T-helper 1 cell (primary cell): ENCODE data around the gene DENND2D.
"Not testable (repeated sequence)": the region's sequence is repeated elsewhere in the genome, so short reads cannot be mapped to it uniquely, and the experiment has no call there.

Source experiments
- DNase-seq, 5 donors: peaks; one replicate each; pipeline ENCODE4 v3.0.0-alpha.2; 2012 to 2020

DENND2D gene

DNA sequence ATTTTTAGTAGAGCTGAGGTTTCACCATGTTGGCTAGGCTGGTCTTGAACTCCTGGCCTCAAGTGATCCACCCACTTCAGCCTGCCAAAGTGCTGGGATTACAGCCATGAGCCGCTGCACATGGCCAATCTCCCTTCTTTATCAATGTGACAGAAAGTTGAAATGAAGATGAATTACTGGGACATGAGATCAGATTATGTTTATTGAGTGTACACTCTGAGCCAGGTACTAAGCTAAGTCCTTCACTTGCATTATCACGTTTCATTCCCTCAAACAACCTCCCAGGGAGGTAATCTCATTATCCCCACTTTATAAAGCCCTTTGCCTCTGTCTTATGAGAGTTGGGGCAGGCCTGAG is 20.8 kb upstream of the DENND2D start:
- DNase-seq: no peak

DNA sequence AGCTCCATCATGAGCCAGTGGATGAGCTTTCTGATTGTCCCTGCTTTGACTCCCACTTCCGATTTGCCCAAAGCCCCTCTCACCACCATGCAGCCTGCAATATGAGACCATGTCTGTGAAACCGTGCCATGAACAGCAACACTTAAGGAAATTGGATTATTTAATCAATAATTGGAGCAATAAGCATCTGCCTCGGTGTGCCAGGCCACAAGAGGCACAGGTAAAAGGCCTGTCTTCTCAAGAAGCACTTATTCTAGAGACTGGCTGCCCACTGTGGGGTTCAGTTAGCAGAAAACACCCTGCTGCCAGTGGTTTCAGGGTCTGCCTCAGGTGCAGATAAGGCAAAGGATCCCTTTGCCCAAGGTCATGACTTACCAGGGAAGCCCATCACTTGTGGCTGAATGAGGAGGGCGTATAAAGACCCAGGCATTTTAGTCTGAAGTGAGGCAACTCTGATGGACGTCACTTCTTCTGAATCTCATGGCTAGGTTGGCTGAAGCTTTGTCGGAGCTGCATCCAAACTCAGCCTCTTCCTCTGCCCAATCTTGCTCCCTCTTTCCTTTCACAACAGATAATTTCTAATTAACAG is 19.9 kb upstream of the DENND2D start:
- no peak for DNase-seq

DNA sequence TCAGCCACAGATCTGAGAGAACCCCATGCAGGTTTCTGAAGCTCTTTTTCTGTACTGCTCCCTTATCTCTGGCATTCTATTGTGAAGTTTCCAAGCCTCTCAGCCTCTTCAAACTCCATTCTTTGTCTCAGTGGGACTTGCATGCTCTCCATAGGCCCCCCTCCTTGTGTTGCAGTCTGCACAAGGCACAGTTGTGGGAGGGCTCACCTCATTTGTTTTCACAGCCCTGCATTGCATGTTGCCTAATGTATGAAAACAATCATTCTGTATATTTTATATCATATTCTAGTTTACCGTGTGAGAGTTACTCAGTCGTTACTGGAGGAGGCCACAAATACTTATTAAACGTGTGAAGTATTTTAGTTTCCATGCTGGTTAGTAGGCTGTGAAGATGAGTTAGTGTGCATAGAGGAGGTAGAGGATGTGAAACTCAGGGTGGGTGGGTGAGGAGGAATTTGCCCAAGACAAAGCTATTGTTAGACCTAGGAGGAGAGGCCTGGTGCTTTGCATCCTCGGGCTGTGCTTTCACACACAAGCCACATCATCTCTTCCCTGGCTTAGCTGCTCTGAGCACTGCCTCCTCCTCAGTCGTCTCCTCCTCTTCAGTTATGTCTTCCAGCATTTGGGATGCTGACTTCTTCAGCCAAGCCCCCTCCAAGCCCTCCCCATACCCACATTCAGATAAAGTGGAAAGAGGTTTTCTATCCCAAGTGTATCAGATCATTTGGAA is 19.3 kb upstream of the DENND2D start:
- DNase-seq: peak in 1 of 5 donors; percentile 69

DNA sequence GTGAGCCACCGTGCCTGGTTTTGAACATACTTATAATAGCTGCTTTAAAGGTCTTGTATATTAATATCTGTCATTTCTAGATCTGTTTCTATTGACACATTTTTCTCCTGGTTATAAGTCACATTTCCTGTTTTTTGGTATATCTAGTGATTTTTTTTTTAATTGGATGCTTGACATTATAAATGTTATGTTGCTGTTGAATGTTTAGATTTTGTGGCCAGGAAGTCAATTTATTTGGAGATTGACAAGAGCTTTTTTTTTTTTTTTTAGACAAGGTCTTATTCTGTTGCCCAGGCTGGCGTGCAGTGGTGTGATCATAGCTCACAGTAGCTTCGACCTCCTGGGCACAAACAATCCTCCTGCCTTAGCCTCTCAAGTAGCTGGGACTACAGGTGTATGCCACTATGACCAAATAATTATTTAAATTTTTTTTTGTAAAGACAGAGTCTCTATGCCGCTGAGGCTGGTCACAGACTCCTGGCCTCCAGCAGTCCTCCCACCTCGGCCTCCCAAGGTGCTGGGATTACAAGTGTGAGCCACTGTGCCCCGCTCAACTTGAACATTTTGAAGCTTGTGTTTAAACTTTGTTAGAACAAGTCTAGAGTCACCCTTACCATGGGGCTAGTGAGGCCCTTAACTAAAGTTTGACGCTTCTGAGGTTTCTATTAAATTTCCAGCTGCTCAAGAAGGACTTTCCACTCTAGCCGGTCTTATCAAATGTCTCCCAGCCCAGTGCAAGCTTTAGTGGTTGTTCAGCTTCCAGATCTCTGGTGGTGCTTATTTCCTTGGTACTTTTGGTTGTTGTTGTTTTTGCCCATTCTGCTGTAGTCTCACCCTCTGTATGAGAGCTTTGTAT is 18.5 kb upstream of the DENND2D start:
- no peak for DNase-seq

DNA sequence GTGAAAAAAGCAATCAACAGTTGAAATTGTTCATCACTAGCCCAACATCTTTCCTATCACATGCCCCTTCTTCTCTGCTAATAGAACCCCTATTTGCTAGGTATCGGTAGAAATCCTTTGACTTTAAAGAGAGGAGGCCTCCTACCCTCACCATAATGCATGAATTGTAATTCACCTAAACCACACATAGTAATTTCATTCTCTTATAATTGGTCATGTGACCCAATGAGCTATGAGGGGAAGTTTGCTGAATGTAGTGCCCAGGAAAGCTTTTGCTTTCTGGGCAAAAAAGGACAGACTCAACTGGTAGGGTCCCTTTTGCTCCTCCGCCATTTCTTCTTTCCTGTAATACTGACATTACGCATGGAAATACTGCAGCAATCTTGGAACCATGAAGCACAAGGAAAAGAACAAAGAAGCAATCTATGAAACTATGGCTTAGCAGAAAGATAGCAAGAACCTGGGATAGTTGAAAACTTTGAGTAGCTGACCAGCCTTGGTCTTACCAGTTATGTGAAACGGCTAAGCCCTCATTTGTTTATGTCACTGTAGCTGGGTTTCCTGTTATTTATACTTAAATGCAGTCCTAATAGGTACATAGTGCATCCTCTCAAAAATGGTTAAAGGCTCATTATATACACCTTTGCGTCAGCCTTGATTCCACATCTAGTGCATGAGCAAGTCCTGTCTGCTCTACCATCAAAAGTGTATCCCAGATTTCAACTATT is 16.9 kb upstream of the DENND2D start:
- peak in 1 of 5 donors; percentile 45 for DNase-seq

DNA sequence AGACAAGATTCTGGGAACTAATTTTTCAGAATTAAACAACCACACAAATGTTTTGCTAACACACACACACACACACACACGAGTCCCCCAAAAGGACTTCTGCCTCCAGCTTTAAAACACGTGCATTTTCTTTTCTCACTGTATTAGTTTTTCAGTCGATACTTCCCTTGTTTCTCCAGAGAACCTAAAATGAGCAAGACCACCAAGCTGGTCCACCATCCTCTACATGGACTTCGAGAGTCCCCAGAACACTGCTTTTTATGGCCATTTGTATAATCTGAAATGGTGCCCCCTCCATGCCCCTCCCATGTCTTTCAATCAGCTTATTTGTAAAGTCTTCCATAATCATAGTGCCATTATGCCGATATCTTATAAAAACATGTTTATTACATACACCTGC is 16.3 kb upstream of the DENND2D start:
- no peak for DNase-seq

DNA sequence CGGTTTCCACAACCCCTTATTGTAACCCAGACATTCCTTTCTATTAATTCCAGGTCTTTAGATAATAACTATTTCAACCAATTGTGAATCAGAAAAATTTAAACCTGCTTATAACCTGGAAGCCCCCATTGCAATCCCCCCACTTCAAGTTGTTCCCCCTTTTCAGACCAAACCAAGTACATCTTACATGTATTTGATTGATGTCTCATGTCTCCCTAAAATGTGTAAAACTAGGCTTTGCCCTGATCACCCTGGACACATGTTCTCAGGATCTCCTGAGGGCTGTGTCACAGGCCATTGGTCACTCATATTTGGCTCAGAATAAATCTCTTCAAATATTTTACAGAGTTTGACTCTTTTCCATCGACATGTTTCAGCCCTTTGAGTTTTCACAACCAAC is 14.8 kb upstream of the DENND2D start:
- not testable (repeated sequence) for DNase-seq

DNA sequence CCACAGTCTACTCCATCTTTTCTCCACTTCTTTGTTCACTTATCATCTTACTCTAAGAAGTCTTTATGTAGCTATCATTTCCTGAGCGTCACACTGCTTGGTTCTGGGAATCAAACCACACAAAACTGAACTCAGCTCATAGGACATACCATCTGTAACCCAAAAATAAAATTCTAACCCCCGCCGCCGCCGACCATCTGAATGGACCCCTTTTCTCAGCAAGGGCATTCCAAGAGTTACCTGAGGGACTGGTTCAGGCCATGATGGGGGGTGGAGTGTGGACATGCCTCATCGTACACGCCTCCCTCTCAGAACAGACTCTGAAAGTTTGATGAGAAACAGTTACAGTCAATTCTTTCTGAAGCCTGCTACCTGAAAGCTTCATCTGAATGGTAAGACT is 14.4 kb upstream of the DENND2D start:
- DNase-seq: peak in 1 of 5 donors; percentile 71

DNA sequence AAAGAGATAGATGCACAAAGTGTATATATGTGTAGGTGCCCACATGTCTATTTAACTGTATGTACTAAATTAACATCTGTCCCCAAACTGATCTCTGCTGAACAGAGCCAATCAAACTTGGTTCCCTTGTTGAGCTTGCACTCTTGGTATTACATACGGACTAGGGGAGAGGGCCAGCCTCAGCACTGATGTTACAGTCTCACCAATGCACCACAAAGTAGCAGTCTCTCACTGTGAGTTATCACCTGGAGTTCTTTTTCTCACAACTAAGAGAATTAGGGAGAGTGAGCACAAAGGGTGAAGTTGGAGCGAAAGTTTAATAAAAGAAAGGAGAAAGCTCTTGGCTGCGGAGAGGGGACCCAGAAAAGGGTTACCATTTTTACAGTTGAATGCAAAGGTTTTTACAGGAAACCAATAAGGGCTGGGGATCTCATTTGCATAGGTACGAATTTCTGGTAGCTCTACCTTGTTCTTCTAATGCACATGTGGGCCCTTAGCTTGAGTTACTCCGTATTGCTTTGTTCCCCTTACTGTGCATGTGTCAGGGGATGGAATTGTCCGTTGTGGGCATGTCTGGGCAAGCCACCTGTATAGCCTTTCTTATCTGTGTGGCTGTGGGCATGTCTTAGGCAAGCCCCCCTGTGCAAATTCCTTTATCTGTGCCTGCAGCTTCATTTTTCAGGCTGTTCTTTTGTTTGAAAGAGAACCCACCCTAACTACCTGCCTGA is 13.8 kb upstream of the DENND2D start:
- DNase-seq: peak in 1 of 5 donors; percentile 40

DNA sequence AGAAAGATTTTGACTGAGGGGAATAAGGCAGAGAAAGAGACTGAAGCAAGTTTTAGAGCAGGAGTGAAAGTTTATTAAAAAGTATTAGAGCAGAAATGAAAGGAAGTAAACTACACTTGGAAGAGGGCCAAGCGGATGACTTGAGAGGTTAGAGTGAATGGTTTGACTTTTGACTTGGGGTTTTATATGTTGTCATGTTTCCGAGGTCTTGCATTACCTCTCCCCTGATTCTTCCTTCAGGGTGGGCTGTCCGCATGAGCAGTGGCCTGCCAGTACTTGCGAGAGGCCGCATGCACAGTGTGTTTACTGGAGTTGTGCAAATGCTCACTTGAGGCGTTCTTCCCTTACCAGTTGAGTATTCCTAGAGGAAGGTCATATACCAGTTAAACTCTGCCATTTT is 13.0 kb upstream of the DENND2D start:
- no peak for DNase-seq

DNA sequence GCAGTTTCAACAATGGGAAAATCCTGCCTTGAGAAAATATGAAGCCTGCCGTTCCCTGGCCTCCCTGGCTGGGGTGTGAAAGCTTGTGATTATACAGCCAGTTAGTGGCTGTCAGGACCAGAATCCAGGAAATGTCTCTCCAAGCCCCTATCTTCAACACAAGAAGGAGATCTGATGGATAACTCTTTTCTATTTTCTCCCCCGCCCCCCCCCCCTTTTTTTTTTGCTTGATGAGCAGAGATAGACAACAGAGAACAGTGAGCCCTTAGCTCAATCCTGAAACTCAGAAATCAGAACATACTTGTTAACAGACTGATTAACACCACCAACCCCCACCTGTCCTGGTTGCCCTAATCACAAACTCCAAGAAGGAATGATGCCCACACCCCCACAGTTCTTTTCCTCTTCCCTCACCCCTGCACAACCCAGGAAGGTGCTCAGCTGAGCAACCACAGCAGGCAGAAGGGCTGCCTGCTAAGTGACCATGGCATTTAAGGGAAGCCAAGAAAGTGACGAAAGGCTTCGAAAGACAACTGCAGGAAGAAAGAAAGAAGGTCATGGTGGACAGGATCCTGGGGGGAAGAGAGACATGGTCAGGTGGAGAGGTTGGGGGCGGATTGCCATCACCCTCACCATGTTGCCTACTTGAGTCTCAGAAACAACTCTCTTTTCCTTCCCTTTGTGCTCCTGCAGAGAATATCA is 12.3 kb upstream of the DENND2D start:
- DNase-seq: no peak

DNA sequence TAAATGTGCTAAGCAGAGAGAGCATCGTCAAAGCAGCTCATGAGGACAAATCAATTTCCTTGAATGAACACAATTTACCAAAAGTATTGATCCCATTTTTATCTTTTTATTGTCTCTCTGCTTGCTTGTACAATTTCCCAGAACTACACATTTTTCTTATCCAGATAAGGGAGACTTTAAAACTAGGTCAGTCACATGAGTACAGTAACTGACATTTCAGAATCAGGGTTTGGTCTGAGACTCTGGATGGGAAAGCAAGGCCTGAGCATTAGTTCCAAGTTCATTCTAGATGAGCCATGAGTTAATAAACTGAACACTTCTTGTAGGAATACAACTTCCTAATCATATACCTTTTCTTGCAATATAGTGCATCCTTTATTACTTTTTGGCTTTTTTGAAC is 11.5 kb upstream of the DENND2D start:
- DNase-seq: no peak

DNA sequence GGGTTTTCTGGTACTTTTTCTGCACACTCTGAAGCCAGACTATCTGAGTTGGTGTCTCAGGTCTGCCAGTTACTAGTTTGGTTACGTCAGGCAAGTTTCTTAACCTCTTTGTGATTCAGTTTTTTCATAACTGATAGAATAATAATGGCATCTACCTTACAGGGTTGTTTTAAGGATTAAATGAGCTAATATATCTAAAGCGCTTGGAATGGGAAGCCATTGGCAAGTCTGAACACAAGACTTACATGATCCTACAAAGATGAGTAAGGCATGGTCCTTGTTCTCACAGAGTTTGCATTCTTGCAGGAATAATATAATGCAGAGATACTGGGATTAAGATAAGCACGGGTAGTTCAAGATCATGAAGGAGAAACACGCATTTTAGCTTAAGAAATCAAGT is 9.2 kb upstream of the DENND2D start:
- no peak for DNase-seq

DNA sequence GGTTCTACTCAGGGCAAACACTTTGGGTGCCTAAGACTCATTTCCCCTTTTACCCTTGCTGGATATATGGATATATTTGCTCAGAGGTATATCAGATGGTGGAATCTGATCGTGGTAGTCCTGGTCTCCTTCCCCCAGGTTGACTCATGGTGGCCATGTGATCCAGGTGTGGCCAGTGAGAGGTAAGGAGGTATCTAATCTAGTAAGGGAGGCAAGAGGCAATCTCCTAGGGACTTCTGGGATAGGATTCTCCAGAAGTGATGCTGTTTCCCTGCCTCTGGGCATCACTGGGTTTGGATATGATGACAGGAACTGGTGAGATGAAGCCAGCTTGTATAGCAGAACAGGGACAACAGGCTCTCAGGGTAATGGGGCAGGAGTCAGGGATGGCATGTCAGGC is 8.5 kb upstream of the DENND2D start:
- DNase-seq: no peak

DNA sequence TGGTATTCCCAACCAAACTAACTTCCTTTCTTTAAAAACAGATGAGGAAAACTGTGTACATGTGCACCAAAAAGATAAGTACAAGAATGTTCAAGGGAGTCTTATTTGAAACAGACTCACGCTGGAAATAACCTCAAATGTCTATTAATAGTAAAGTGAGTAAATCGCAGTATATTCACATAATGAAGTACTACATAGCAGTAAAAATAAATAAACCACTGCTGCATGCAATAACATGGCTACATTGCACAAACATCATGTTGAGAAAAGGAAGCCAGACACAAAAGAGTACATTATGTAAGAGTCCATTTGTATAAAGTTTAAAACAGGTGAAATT is 5.2 kb upstream of the DENND2D start:
- no peak for DNase-seq

DNA sequence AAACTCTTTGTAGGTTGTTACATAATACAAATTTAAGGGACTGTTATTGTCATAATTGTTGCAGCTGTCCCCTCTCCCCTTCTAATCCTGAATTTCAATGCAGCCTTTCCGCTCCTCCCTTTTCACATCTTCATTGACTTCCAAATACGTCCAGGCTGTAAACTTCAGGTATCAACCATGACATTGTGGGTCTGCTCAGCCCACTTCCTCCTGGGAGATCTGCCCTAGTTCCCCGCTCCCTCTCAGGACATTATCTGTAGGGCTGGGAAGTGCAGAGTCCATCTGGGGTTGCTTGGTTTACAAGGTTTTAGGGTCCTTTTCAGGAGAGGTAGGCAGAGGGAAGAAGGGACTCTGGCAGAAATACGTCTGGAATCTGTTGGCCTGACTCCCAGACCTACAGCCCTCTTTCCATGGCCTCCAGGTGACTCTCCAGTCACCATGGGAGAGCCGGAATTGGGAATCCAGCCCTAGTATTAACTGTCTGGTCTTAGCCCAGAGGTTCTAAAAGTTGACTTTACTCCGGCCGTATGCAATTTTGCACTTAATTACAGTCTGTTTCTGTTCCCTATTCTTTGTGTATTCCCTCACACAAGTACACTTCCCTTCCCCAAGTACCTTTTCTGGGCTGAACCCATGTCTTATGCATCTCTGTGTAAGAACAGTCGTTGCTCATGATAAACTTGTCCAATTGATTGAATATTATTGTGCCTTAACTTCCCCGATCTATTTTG is 4.7 kb upstream of the DENND2D start:
- DNase-seq: no peak

DNA sequence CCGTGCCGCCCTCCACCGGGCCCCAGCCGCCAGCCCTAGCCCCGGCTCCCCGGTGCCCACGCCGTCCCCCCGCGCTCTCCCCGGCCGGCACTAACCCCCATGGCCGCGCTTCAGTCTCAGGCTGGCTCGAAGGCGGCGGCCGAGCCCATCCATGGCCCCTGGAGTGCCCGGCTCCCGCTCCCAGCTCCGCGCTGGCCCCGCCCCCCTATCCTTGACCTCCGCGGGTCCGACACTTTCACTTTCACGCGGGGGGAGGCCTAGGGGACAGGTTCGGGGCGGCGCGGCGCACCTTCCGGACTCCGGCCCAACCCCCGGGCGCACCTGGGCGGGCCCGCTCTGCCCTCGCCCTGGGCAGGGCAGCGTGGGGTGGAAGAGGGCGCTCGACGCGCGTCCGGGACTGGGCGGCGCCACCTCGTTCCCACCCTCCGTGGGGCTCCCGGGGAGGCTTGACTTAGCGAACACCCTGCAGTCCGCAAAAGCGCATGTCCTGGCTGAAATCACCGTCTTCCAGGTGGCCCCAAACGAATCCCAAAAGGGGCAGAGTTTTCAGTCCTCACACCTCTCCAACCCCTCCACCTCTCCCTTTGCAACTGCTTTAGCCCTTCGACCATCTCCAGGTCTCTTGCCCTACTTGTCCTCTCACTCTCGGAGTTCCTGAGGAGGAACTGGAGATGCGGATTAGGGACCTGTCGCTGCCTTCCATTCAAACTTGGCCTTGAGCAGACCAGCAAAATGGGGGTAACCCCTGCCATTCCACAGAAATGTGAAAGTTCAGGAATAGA is 3.9 kb upstream of the DENND2D start:
- peak; percentile 57 to 80 (median 64) for DNase-seq

DNA sequence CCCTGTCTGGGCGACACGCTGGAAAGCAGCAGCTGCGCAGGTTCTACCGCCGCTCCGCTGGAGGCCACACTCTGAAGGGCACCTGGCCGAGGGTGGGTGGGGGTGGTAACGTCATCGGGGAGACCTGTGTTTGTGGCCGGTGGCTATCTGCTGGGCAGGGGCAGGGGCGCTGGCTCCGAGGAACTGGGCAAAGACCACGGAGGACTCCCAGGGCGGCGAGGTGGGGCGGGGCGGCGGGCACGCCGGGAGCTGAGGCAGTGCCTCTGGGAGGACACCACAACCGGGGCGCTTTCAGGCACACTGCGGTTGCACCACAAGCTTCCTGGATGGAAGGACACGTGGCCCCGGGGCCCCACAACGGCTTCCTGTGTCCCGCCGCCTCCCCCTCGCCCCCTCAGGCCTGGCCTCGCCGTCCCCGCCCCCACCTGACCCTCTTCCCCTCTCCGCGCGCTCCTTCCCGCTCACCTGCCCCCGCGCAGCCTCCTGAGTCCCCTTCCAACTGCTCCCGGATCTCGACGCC is 3.3 kb upstream of the DENND2D start:
- DNase-seq: peak; percentile 76 to 91 (median 80)

DNA sequence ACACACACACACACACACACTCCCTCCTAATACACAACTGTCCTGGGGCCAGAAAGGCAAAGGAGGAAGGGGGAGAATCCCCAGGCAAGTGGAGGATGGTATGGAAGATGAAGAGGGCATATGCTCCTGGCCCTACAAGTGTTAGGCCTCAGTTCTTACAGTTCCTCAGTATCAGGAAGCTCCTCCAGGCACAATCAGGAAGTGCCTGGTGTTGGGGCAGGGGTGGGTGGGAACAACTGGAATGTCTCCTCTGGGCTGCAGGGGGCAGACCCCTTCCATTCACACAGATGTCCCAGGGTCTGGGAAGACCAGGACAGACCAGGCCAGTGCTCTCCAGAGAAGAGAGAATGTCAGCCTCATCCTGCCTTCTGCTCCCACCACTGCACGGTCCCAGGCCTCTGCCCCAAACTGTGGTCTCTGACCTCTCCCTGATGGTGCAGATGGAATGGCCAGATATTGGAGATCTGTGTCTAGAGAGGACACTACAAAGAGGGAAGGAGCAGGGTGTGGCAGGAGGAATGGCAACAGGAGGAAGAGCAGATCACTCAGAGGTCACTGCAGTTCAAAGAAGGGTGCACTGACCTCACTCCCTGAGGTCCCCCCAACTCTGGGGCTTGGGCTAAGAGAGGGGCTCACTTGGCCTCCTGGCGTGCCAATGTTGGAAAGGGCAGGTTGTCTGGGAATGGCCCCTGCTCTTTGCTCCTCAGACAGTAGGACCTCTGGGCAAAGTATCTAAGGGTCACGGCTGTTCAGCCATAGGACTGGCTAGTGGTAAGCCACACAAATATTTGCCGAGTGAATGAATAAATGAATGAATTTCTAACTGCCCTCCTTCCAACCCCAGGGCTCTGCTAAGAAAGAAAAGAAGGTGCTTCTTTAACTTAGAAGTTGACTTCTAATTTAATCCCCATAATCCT is 2.5 kb upstream of the DENND2D start:
- no peak for DNase-seq
